Measurements from ENCODE around the gene PTPRT. TPM values are rescaled to one million over a fixed set of nuclear protein-coding genes. Genes with fewer than 3 reads are reported as not detected.

The PTPRT gene
- total and polyA plus RNA-seq, 11 donors: 0.04 to 2.5 (median 0.25) TPM; not detected in 2

DNA sequence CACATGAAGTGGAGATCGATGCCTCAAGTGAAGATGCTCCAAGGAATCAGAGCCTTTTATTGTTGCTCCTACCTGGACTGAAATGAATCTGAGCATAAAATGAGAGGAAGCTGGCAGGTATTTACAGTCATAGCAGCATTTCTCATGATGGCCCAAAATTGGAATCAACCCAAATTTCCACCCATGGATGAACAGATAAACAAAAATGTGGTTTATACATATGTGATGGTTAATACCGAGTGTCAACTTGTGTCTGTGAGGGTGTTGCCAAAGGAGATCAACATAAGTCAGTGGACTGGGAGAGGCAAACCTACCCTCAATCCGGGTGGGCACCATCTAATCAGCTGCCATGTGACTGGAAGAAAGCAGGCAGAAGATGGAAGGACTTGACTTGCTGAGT is 178.2 kb downstream of the PTPRT start:
- whole genome bisulfite sequencing, 4 donors: 76 to 88% (median 82%) methylated on average over 3 of the region's 3 CpGs
- no peaks in the 10 kb centered on the region for H3K27me3 ChIP-seq
- no peak overlapping the region for H3K4me3 ChIP-seq
- intact Hi-C loops (cut with DNase I): loop anchor here in 1 of 10 donors (2.0 kb wide), 1 partner anchor 41 kb away; no protein-coding TSS in a partner anchor
- no peak for DNase-seq
- H3K36me3 ChIP-seq: no peaks in the 10 kb centered on the region
- no peaks in the 10 kb centered on the region for H3K9me3 ChIP-seq
- H3K4me1 ChIP-seq: no peaks in the 10 kb centered on the region
- no peak for ATAC-seq
- TF ChIP-seq, protein P1, sequence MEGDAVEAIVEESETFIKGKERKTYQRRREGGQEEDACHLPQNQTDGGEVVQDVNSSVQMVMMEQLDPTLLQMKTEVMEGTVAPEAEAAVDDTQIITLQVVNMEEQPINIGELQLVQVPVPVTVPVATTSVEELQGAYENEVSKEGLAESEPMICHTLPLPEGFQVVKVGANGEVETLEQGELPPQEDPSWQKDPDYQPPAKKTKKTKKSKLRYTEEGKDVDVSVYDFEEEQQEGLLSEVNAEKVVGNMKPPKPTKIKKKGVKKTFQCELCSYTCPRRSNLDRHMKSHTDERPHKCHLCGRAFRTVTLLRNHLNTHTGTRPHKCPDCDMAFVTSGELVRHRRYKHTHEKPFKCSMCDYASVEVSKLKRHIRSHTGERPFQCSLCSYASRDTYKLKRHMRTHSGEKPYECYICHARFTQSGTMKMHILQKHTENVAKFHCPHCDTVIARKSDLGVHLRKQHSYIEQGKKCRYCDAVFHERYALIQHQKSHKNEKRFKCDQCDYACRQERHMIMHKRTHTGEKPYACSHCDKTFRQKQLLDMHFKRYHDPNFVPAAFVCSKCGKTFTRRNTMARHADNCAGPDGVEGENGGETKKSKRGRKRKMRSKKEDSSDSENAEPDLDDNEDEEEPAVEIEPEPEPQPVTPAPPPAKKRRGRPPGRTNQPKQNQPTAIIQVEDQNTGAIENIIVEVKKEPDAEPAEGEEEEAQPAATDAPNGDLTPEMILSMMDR (IDR thresholded peaks at IDR 0.05): no peak
- no peak for TF ChIP-seq POLR2A (IDR thresholded peaks at IDR 0.05)
- no peak overlapping the region for H3K27ac ChIP-seq

DNA sequence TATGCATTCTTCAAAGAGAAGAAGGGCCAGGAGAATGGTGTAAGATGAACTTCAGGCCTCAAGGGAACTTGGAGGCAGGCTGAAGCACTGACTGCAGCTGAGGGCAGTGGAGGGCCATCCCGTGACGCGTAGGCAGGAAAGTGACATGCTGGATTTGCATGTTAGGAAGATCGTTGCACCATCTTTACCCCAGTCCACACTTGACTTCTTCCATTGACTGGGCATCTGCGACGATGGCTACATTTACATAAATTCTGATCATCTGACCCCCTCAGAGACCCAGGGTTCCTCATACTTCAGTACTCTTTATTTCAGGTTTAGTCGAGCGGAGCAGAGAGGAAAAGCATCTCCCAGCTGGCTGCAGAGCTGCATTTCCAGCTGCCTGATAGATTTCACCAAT is 180.2 kb downstream of the PTPRT start:
- Histone ChIP-seq H3K27ac (no peak overlapping the region), H3K9me3 (no peaks in the 10 kb centered on the region), H3K27me3 (no peaks in the 10 kb centered on the region), H3K36me3 (no peaks in the 10 kb centered on the region), H3K4me1 (no peaks in the 10 kb centered on the region), H3K4me3 (no peak overlapping the region)
- DNase-seq (no peak), ATAC-seq (no peak)
- TF ChIP-seq, protein P1 (IDR thresholded peaks at IDR 0.05): no peak
- no peak for TF ChIP-seq POLR2A (IDR thresholded peaks at IDR 0.05)
- intact Hi-C loops (cut with DNase I): no loop called here
- WGBS, 4 donors: 92 to 93% (median 93%) methylated on average over 8 of the region's 8 CpGs

DNA sequence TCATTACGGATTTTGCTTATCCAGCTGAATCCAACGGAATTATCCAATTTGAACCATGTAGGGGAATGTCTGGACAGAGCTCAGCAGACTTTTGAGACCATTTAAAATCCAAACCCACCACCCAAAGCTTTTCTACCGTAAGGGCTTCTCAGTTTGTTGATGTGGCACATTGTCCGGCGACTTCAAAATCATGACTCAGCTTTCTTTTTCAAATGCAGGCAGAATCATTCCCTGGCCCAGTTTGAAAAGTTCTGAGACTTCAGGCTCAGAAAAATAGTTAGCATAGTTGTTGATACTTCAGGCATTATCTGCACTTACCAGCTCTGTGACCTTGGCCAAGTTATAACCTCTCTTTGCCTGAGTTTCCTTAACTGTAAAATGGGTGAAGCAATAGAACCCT is 182.2 kb downstream of the PTPRT start:
- Histone ChIP-seq H3K9me3 (no peaks in the 10 kb centered on the region), H3K36me3 (no peaks in the 10 kb centered on the region), H3K27ac (no peak overlapping the region), H3K27me3 (peaks cover 0 to 2% (median 0%) of the 10 kb centered on the region in 9 donors), H3K4me3 (no peak overlapping the region), H3K4me1 (no peaks in the 10 kb centered on the region)
- WGBS, 4 donors: 68 to 77% (median 73%) methylated on average over 5 of the region's 5 CpGs
- no peak for TF ChIP-seq POLR2A (IDR thresholded peaks at IDR 0.05)
- DNase-seq (no peak), ATAC-seq (no peak)
- intact Hi-C loops (cut with DNase I): no loop called here

DNA sequence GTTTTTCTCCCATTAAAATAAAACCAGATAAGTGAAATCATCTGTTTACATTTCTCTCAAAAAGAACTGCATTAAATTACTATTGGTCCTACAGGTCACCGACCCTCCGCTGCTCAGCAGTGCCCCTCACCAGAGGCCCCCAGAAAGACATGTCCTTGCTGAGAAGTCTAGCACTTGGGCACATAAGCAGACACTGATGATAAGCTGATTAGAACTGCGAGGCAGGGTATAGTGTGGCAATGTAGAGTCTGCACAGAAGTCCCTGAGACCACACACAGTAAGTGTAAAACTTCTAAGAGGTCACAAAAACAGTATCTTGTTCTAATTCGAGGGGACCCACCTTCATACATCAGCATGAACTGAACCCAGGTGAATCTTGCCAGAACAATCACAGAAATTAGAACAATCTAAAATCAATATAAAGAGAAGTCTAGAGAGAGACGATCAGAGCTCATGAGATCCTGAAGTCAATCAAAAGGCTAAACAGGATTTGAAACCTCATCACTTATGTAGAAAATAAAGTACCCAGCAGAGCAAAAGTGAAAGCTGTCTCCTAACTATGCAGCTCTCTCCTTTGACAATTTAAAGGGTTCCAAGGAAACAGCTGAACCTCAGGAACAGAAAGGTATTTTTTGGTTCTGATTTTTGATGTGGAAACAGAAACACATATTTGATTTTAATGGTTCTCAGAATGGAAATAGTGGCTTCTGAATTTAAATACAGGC is 182.9 kb downstream of the PTPRT start:
- ATAC-seq (no peak), DNase-seq (no peak)
- Histone ChIP-seq H3K4me3 (no peak overlapping the region), H3K36me3 (no peaks in the 10 kb centered on the region), H3K27me3 (peaks cover 0 to 2% (median 0%) of the 10 kb centered on the region in 9 donors), H3K4me1 (no peaks in the 10 kb centered on the region), H3K27ac (no peak overlapping the region), H3K9me3 (no peaks in the 10 kb centered on the region)
- intact Hi-C loops (cut with DNase I): no loop called here
- TF ChIP-seq, protein P1 (IDR thresholded peaks at IDR 0.05): no peak
- no peak for TF ChIP-seq POLR2A (IDR thresholded peaks at IDR 0.05)
- 50 to 54% (median 52%) methylated on average over 5 of the region's 5 CpGs for WGBS, 4 donors
